Measurements from ENCODE around the gene TBX10. TPM values are rescaled to one million over a fixed set of nuclear protein-coding genes. Genes with fewer than 3 reads are reported as not detected.
"Not testable (repeated sequence)": the region's sequence is repeated elsewhere in the genome, so short reads cannot be mapped to it uniquely, and the experiment has no call there.

TBX10 gene
- total RNA-seq, 4 donors from 2014 or later: not detected

GRCh38 chr11:67663532-67664212, 24.1 kb upstream of the TBX10 start:
- TF ChIP-seq, protein P1, sequence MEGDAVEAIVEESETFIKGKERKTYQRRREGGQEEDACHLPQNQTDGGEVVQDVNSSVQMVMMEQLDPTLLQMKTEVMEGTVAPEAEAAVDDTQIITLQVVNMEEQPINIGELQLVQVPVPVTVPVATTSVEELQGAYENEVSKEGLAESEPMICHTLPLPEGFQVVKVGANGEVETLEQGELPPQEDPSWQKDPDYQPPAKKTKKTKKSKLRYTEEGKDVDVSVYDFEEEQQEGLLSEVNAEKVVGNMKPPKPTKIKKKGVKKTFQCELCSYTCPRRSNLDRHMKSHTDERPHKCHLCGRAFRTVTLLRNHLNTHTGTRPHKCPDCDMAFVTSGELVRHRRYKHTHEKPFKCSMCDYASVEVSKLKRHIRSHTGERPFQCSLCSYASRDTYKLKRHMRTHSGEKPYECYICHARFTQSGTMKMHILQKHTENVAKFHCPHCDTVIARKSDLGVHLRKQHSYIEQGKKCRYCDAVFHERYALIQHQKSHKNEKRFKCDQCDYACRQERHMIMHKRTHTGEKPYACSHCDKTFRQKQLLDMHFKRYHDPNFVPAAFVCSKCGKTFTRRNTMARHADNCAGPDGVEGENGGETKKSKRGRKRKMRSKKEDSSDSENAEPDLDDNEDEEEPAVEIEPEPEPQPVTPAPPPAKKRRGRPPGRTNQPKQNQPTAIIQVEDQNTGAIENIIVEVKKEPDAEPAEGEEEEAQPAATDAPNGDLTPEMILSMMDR (IDR thresholded peaks at IDR 0.05): no peak
- DNase-seq (ENCODE audit: low spot score): no peak
- no peak for ATAC-seq (ENCODE audit: low FRiP score)

GRCh38 chr11:67662835-67663531, 23.4 kb upstream of the TBX10 start:
- no peak for ATAC-seq (ENCODE audit: low FRiP score)
- DNase-seq (ENCODE audit: low spot score): no peak
- TF ChIP-seq, protein P1 (IDR thresholded peaks at IDR 0.05): no peak

- DNase-seq (ENCODE audit: low spot score): no peak
- ATAC-seq (ENCODE audit: low FRiP score): no peak
- TF ChIP-seq, protein P1 (IDR thresholded peaks at IDR 0.05): no peak
These were observed 22.7 kb upstream of the TBX10 start for GRCh38 chr11:67662142-67662834.

DNA sequence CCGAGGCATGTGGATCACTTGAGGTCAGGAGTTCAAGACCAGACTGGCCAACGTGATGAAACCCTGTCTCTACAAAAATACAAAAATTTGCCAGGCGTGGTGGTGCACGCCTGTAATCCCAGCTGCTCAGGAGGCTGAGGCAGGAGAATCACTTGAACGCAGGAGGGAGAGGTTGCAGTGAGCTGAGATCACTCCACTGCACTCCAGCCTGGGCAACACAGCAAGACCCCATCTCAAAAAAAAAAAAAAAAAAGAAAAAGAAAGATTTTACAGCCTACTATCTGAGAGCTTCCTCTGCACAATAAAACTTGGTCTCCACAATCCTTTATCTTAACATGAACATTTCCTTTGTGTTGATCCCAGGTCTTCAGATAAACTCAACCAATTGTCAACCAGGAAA, 21.2 kb upstream of the TBX10 start:
- not testable (repeated sequence) for DNase-seq (ENCODE audit: low spot score)

DNA sequence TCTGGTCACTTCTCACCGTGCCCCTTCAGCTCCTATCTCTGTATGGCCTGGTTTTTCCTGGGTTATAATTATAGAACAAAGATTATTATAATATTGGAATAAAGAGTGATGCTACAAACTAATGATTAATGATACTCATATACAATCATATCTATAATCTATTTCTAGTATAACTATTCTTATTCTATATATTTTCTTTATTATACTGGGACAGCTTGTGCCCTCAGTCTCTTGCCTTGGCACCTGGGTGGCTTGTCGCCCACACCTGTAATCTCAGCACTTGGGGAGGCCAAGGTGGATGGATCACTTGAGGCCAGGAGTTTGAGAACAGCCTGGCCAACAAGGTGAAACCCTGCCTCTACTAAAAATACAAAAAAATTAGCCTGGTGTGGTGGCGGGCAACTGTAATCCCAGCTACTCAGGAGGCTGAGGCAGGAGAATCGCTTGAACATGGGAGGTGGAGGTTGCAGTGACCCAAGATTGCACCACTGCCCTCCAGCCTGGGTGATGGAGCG, 20.1 kb upstream of the TBX10 start:
- not testable (repeated sequence) for ATAC-seq (ENCODE audit: low FRiP score); DNase-seq (ENCODE audit: low spot score)

More for the DNA sequence above, 21.2 kb upstream of the TBX10 start:
- not testable (repeated sequence) for ATAC-seq (ENCODE audit: low FRiP score)

DNA sequence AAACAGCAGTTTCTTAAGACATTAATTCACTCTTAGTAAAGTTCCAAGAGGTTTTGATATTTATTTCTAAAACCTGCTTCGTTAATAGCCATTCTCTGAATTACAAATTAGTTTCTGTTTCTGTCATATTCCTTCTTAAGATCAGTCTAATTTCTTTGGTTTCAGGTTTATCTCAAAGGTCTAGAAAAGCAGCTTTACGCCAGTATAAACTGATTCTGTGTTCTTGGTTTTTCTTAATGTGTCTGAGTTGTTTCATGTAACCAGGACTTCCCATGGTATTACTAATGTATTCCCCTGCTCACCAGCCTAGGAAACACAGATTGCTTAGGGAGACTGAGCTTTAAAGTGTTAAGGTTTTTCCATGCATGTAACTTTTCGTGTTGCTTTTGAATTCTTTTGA, 17.7 kb upstream of the TBX10 start:
- TF ChIP-seq, protein P1 (IDR thresholded peaks at IDR 0.05): no peak
- ATAC-seq (ENCODE audit: low FRiP score) (no peak), DNase-seq (ENCODE audit: low spot score) (no peak)

DNA sequence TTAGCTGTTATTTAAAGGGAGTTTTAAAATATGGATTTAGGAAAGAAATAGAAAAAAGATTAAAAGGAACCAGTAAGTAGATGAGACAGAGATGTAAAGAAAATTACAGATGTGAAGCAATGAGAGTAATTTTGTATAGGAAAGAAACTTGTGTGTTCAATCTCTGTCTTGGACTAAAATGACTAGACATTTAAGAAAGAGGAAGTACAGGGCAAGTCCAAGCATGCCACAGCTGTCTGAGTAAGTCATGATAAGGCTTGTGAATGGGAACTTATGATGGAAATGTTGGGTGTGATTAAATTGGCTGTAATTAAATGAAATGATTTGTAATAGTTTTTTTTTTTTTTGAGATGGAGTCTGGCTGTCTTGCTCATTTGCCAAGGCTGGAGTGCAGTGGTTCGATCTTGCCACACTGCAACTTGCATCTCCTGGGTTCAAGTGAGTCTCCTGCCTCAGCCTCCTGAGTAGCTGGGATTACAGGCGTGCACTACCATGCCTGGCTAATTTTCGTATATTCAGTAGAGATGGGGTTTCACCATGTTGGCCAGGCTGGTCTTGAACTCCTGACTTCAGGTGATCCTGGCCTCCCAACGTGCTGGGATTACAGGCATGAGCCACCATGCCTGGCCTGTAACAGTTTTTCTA, 16.8 kb upstream of the TBX10 start:
- ATAC-seq (ENCODE audit: low FRiP score) (no peak), DNase-seq (ENCODE audit: low spot score) (no peak)
- TF ChIP-seq, protein P1 (IDR thresholded peaks at IDR 0.05): no peak

Measured in omental fat pad (tissue), 4 donors.